ENCODE measurements around the gene DYNLT5.
"Not testable (repeated sequence)": the region's sequence is repeated elsewhere in the genome, so short reads cannot be mapped to it uniquely, and the experiment has no call there.

Gene DYNLT5, protein sequence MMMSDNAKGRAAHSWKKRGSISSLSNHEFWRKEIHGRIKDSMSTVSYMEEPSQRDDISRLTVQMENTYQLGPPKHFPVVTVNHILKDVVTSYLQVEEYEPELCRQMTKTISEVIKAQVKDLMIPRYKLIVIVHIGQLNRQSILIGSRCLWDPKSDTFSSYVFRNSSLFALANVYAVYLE
- 0 to 0.27 (median 0) reads per million in 4 experiments for total RNA-seq

DNA sequence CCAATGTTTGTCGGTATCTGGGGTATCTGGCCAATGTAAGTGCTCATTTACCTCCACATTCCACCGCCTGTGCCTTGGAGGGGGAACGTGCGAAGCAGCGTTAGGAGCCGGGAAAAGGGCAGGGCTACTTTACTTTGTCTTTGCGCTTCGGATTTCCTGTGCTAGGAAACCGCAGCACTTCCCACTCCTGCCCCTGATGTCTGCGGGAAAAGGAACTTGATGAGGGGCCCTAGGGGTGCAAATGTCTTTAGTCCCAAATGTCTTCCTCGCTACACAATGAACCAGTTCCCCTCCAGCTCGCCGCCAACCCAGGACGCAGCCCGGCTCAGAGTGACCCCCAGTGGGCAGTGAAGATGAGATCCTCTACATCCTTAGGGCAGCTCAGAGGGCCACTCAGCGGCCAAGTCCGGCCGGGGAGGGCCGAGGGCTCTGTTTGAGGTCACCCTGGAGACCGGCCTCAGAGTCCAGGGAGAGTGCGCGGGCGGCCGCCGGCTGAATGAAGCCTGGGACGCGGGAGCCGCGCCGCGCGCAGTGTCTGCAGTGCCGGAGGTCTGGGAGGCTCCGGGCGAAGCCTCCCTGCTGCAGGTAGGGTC, at the start of gene DYNLT5:
Gene DYNLT5, plus strand, starts transcription at position 460 of the 593 bp plus-strand sequence. CDS start 2,200 bp downstream, outside the sequence.
- DNase-seq = no peak

DNA sequence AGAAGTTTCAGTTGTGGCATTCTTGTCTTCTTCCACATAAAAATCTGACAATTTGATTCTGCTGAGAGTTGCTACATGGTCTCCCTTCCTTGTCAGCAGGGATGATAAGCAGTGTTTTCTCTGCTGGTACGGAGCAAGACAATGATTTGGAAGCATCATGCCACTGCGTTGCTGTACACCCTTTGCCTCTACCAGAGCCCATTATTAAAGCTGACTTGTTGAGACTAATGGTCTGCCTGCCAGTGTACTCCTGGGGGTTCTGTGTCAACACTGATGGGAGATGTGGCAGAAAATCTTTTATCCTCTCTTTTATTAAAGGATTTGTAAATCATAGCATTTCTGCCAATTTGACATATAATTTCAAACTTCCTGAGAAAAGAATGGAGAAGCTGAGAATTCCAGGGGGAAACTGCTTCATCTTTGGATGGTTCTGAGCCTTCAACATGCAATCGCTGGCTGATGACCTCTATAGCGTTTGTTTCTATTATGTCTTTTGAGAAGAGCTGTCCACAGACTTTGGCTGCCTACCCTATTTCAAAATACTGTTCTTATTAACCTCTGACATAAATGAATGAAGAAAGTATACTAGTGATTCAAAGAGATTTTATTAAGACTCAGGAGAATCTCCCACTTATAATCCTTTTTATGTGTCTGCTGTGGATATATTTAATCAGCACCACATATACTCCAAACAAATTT, 47.9 kb upstream of the DYNLT5 start:
- no peak for DNase-seq

DNA sequence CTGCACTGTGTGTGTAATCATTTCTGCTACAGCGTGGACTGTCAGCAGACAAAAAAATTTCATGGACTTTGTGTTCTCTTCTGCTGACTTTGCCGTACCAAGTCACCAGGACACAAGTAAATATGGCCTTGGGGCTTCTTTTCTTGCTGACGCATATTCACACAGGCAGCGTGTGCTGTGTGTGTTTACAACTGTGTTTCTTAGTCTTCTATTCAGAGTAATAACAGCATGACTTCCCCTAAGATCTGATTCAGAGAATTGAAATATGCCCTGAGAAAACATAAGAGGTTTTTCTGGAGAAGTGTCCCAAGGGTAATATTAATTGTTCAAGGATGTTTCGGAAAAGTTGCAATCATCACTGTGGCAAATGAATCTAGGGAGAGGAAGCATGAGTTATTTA, 47.1 kb upstream of the DYNLT5 start:
- DNase-seq = no peak

DNA sequence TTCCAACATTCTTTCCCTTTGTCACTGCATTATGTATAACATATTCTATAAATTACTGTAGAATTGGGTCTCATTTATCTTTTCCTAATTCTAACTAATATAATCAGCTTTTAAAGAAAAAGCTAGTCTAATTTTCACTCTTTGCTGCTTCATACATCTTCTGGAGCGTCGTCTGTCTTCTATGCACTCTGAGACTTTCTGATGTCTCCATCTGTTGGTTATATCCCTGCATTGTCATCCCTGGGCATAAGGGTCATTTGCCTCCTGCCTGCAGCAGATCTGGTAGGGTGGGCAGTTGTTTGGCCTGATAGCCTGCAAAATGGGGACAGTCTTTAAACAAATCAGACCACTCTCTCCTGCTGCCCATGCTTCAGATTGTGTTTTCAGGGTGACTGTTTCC, 40.8 kb upstream of the DYNLT5 start:
- DNase-seq = no peak

DNA sequence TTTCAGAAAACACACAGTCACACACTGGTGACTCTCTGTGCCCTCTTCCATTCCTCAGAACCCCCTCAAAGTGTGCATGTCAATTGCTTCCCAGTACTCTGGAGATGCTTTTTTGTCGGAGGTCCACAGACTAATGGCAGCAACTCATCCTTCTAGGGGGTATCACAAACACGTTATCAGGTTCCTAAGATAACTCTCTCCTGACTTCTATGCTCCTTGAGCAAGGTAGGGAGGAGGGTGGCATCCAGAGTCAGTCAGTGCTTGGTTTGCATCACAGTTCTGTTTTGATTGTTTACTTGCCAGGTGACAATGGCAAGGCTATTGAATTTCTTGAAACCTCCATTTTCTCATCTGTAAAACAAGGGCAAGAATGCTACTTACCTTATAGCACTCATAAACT, 39.4 kb upstream of the DYNLT5 start:
- DNase-seq = no peak

DNA sequence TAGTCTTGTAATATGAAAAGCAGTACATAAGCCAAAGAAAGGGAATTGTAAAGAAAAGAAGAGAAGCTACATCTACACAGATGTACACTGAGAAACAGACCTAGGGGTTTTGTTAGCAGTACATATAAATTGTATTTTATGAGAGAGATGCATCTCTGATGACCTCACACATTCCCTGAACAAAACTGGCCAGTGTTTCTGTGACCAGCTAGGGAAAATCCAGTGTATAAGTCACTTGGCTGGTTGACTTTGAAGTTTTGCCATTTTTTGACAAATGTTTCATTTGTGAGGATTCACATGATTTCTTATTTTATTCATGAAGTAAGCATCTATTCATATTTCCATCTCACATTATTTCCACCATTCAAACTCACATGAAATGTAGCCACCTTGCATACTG, 28.3 kb upstream of the DYNLT5 start:
- no peak for DNase-seq

DNA sequence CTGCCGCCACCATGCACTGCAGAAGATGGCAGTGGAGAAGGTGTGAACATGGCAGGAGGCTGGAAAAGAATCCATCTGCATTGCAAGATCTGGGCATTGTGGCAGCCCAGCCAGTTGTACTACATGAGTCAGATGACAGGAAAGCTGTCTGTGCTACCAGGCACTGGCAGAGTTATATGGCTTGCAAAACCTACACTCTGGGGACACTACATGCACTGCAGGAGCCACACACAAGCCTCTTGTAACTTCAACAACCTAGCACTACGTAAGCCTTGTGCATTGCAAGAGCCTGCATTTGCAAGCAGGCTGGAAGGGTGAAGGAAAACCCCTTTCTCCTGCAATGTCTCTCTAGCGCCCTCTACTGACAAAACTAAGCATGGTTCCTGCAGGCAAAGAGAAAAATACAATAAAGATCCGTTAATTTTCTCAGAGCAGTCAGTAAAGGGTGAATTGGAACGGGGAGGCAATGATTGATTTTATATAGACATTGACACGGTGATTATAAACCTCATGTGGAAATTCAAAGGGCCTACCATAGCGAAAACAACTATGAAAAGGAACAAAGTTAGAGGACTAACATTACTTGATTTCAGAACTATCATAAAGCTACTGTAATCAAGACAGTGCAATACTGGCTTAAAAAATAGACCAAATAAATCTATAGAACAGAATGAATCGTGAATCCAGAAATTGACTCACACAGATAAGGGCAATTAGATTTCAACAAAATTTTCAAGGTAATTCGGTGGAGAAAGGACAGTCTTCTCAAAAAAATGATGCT, 26.2 kb upstream of the DYNLT5 start:
- peak; percentile 20 for DNase-seq

DNA sequence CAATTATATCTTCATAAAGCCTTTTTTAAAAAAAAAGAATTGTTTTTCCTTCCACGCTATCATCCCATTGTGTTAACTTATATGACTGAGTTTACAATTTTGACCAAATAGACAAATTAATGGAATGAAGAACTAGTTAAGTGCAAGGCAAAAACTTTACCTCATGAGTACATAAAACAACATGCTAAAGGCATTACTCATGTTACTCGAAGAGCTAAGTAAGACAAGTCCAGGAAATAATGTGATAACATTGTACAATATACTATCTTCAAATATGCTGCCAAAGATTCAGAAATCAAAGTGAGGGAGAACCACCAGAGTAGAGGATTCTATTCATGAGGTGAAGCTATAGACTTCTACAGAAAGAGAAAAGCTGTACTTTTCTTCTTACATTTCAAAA, 24.2 kb upstream of the DYNLT5 start:
- DNase-seq = no peak

DNA sequence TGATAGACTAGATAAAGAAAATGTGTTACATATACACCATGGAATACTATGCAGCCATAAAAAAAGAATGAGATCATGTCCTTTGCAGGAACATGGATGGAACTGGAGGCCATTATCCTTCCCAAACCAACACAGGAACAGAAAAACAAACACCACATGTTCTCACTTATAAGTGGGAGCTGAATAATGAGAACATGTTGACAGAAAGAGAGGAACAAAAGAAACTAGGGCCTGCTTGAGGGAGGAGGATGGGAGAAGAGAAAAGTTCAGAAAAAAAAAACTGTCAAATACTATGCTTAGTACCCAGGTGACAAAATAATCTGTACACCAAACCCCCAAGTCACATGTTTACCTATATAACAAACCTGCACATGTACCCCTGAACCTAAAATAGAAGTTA, 23.5 kb upstream of the DYNLT5 start:
- not testable (repeated sequence) for DNase-seq

DNA sequence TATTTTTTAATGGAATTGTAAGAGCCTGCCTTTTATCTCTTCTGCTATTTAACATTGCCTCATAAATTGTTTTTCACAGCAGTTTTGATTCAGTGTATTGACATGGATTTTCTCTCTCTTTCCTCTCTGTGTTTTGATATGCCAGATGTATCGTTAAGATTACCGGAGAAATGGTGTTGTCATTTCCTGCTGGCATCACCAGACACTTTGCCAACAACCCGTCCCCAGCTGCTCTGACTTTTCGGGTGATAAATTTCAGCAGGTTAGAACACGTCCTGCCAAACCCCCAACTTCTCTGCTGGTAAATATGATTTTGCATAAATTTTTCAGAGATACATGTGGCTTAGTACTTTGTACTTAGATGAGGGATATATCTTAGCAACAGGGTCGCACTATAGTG, 23.1 kb upstream of the DYNLT5 start:
- DNase-seq = no peak

DNA sequence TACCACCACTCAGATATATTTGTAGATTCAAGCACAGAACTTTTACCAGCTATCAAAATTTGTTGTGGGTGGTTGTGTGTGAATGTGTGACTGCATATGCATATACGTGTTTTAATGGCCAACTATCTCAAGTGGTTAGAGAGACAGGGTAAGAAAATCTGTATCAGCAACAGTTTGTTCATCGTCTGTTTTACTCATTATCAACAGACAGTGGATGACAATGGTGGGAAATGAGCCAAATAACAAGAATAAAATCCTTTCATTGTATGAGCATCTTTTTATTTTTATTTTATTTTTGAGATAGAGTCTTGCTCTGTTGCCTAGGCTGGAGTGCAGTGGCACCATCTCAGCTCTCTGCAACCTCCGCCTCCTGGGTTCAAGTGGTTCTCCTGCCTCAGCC, 22.7 kb upstream of the DYNLT5 start:
- DNase-seq = no peak

DNA sequence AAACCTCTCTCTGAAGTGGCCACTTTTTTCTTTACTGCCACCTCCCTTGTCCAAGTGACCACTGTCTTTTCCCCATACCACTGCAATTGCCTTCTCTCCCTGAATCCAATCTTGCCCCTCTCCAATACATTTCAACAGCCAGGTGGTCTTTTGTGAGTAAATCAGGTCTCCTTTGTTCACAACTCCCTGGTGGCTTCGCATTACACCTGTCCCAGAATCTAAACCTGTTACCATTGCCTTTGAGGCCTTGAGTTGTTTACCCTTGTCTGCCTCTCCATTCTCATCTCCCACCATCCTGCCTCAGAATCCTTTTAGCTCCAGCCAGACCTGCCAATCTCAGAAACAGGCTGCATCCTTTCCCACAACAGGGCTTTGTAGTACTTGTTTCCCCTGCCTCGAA, 21.8 kb upstream of the DYNLT5 start:
- DNase-seq = no peak

DNA sequence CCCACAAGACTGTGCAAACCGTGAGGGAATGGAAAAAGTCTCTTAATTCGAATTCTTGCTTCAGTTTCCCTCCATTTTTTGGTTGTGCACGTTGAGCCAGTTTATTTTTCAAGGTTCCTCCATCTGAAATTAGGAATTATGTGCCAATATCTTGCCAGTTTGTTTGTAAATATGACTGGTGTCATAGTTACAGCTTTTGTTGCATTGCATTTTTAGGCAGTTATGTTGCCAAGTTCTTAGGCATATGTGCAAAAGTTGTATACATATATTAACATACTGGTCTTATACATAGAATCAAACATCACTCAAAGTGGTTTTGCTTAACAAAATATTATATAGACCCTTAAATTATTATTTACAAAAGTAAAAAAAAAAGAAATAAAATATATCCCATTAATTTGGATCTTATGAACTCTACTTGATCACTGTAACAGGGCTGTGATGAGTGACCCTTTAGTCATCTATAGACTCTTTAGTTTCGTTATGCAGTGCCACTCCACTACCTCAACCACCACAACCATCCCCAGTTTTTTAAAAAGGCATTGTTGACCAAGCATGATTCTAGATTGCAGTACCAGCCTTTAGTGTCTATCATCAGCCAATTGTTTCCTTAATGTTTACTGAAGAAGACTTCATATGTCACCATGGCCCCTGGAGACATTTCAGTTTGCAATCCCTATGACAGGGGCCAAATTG, 20.9 kb upstream of the DYNLT5 start:
- DNase-seq = no peak

DNA sequence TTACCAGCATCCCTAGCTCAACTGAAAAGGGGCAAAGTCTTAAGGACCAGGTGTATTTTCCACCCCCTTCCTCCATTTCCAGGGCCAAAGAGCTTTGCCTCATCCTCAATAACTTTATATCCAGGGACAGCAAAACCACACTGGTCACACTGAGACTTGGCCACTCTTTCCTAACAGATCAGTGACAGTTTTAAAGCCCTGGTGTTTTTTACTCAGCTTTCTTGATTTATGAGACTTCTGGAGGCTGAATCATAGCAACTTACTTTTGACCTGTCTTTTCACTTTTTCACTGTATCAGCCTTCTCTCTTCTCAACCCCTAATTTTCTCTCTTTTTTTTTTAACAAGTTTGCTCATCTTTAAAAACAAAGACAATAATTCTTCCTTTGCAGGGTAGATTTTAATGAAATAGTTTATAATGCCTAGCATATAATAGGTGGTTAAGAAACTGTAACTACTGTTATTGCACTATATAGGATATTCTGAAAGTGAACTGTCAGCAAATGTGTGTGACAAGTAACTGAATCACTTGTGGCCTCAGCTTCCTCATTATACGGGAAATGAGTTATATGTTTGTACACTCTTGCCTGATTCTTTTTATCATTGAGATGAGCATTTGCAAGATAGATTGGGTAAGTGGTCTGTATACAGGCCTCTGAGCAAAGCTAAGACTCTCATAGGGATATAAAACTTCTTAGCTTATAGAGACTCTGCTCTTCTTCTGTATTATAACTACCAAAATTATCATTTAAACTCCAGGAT, 19.7 kb upstream of the DYNLT5 start:
- no peak for DNase-seq

DNA sequence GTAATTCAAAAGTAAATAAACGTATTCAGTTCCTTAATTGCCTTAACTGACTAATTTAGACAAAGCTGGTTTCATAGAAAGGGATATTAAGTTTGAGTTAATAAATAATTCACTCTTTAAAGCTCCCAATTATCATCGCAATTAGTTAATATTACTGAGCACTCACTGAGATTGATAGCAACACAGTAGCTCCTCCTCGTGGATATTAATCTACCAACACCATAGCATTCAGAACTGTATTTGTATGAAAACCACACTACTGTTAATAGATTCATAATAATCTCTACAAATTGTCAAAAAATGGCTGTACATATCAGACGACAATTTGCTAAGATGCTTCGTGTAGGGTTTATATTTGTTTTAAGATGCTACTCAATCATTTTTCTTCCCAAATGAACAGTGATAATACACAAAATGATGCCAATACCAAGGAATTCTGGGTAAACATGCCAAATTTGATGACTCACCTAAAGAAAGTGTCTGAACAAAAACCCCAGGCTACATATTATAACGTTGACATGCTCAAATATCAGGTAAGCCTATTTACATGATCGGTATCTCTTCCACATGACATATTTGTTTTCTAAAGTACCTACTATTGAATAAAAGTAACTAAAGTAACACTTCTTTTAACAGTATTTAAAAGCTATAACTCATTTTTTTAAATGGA, 18.8 kb upstream of the DYNLT5 start:
- DNase-seq = no peak

DNA sequence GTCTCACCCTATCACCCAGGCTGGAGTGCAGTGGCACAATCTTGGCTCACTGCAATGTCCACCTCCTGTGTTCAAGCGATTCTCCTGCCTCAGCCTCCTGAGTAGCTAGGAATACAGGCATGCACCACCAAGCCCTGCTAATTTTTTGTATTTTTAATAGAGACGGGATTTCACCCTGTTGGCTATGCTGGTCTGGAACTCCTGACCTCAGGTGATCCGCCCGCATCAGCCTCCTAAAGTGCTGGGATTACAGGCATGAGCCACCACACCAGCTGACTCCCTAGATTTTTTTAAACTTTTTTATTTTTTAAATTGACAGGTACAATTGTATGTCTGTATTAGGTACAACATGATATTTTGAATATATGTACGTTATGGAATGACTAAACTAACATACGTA, 17.7 kb upstream of the DYNLT5 start:
- not testable (repeated sequence) for DNase-seq

DNA sequence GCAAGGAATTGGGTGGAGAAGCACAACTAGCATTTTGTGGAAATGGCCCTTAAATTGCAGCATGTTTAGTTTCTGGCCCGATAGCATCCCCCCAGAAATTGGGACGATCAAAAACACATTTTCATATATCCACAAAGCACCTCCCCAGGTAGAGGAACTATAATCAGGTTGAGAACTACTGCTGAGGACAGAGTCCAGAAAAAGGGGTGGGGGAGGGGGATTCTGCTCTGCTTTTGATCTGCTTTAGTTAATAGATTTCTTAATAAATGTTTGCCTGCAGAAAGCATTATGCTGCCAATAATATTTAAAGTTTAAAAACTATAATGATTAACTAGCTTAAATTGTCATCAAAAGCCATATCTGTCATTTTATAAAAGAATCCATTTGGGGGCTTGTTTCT, 14.4 kb upstream of the DYNLT5 start:
- DNase-seq = no peak

DNA sequence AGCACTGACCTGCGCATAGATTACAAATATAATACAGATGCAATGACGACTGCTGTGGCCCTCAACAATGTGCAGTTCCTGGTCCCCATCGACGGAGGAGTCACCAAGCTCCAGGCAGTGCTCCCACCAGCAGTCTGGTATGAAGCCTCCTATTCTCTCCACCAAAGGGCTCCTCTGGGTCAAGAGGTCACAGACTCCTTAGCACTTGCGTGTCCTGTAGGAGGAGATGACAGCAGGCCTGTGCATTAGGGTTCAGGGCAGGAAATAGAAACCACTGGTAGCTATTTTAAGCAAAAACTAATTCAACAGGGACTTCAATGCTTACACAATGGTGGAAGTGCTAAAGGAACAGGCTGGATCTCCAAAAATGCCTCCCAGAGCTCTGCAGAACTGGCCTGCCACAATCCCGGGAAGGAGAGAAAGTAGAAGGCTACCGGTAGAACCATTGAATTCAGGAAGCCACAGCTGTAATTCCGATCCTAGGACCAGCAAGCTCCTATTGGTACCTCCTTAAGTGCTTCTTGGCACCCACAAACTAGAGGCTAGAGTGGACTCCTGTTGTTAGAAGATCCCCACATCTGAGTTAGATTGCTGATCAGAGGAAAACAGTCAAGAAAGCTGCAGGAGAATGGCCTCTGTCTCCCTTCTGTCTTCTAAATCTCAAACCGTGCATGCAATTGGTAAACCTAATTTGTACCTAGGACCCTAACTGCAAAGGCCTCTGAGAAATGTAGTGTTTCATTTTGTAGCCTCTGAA, 12.7 kb upstream of the DYNLT5 start:
- no peak for DNase-seq

DNA sequence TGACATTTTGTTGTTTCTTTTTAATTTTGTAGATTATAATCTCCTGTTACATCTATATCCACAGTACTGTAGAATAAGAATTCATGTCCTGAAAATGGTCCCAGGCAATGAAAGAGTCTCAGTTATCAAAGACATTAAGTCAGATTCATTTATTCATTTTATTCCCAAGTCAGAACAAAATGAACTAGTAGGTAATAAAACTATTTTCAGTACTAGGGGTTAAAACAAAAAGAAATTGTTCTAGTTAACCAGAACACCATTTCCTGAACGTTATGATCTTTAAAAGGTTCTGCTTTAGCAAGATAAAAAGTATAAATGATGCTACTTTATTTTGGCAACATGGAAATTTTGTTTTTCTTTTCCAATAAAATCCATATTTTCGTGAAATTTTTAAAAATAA, 6.8 kb upstream of the DYNLT5 start:
- no peak for DNase-seq

DNA sequence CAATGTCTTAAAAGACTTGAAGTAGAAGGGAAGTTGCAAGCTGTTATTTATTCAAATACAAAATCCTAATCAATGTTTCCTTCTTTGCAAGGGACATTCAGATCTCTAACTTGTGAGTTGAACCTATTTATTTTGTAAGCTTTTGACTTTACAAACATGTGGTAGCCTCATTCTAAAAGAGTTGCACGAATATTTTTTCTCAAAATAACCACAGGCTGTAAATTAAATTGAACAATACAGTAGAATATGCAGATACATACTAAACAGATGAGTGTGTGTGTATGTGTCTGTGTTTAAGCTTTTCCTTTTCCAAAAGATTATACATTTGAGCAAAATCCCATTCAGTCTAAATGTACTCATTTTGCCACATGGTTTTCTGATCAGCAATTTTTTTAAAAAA, 4.8 kb upstream of the DYNLT5 start:
- DNase-seq = no peak

DNA sequence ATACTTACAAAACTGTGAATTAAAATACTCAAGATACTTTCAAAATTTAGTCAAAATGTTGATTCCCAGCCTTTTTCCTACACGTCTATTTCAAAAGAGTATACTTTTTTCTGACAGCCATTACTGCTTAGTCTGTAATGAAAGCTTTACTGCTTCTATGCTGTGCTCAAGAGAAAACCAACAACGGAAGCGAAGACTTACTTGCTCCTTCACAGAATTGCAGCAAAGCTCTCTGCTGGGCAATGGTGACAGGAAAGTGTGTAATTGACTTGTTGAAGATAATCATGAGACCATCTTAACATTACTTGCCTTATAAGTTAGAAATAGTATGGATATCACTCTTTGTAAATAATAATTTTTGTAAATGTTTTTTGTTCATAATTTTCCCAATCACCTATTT, 1.7 kb upstream of the DYNLT5 start:
- DNase-seq = no peak

Data from effector CD8-positive, alpha-beta T cell (primary cell).